NCI-H446 treated with DMSO at 0.1 percent for 48 hours (cell line): Measurements from ENCODE around the gene MTHFSD.

Experiments used
- DNase-seq: peaks from one replicate; lab custom pipeline; 2025; lab: John Stamatoyannopoulos, UW

MTHFSD gene

DNA sequence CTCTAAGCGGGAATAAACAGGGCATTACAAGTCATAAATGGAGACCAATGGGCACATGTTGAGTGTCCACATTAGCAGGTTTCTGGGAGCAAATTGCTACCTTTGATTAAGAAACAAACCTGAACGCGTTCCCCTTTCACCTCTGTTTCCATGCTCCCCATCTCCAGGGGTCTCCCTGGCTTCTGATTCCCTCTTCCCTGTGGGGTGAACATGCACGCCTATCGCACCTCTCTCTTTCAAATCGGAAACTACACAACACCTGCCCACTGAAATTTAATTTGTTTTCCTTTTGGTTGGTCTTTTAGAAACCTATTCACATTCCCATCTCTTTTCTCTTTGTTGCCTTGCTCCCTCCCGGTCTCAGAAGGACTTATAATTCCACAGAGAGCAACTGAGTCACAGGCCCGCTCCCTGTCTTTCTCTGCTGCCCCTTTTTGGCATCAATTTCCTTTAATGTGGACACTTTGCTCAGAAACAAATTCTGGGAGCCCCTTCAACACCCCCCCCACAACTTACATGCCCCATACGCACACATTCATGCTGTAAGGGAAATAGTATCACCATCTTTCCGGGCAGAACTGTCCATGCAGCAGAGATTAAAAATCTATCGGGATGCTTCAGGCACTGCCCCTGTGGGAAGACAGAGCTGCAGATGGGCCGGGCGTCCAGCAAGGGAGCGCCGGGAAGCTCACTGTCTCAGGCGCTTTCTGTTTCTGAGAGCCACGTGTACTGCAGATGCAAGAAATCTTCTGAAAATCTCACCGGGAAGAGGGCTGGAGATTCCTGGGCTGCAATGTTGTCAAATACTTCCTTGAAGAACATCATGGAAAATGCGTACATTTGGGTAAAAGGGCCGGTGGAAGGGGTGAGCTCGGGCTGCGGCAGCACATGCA is 51.9 kb downstream of the MTHFSD start:
- DNase-seq = no peak

DNA sequence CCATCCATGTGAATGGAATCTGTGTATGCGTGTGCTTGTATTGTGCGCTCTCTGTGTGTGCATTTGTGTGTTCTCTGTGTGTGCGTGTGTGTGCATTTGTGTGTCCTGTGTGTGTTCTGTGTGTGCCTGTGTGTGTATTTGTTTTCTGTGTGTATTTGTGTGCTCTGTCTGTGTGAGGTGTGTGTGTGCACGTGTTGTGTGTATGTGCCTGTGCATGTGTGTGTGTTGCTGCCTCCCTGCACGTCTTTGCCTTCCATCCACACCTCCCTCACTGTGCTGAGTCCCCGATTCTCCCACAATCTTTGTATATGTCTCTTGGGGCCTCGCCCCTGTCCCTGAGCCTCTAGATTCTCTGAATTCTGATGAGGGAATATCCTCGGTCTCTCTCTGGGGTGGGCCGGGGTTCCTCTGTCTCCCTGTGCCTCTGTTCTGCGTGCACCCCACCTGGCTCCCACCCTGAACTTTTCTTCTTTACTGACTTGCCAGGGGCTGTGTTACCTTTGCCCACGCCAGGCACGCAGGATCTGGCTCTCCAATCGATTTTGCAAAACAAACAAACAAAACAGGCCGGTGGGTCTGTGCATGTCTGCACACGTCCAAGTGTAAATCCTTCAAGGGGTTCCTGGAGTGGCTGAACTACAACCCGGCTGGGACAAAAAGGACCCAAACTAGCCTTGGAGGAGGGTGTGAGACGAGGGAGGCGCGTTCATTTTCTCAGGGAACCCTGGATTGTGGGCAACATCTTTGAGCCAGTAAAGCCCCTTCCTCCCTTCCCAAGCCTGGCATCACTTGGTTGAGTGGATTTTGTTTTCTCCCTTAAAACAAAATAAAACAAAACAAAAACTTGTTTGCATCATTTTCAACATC is 52.8 kb downstream of the MTHFSD start:
- no peak for DNase-seq

DNA sequence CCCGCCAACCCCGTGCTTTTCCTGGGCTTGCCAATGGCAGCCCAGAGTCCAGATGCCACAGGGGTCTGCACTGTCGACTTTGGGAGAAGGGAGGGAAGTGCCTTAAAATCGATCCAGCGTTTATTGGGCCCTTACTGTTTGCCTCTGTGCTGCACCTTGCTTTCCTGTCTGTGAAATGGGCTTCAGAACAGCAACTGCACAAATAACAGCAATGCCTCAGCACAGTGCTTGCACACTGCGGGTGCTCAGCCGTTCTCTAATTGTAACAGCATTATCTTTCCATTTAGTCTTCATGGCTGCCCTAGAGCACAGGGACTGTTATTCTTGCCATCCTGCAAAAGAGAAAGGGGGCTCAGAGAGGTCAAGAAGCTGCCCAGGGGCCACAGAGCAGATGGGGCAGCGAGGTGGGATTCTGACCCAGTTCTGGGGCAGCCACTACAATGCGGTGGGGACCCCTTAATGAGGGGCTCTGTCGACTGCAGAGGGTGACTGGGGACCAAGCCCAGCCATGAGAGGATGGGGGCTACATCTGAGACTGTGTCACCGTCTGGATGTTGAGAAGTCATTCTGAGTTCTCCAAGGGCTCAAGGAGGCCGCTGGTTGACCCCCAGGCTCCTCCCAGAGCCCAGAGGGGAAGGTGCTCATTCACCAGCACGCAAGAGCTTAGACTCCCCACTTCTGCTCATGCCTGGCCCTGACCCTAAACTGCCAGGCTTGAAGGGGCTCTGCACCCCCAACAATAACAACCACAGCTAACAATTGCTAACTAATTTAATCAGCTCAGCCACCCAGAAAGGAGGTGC is 54.1 kb downstream of the MTHFSD start:
- no peak for DNase-seq

DNA sequence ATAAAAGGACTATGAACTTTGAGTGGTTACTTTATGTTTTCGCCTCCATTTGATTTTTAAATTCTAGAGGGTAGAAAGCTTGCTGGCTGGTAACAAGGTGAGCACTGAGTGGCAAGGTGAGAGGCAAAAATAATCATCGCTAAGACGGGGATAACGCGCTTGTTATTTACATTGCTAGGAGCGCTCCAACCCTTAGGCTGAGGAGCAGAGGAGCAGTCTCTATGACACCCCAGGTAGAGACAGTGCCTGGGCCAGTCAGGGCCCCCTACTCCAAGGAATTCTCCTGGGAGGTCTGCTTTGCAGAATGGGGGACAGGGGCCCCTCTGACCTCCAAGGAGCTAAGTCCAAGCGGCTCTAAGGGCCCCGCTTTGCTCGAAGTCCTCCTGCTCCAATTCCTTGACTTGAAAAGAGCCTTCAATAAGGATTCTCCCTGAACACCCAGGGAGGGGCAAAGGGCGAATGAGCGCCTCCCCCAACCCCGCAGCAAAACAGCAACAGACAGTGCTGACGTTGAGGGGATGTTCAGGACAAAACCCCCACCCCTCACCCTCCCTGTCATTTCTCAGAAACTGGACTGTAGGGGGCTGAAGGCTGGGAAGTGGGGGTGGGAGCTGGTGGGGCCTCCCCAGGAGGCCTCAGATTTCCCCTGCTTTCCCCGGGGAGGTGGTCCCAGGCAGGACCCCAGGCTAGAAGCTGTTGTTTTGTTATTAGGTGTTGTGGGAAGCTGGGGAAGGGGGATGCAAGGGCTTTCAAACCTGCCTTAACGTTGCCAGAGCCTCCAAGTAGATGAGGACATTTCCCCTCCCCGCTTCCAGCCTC is 54.9 kb downstream of the MTHFSD start:
- no peak for DNase-seq

DNA sequence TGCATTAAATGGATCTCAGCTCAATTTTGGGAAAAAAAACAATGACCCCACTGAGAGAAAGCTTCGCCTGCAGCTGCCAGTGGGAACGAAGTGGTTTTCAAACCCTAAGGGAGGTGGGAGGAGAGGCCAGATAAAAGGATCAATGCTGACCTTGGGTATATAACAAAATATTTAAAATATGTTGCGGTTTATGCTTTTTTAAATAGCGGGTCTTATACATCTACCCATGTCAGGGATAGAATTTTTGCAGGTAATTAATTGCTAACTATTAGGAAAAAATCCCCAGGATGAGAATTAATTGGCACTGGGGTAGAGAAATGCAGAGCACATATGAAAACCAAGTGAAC is 55.6 kb downstream of the MTHFSD start:
- DNase-seq = no peak

DNA sequence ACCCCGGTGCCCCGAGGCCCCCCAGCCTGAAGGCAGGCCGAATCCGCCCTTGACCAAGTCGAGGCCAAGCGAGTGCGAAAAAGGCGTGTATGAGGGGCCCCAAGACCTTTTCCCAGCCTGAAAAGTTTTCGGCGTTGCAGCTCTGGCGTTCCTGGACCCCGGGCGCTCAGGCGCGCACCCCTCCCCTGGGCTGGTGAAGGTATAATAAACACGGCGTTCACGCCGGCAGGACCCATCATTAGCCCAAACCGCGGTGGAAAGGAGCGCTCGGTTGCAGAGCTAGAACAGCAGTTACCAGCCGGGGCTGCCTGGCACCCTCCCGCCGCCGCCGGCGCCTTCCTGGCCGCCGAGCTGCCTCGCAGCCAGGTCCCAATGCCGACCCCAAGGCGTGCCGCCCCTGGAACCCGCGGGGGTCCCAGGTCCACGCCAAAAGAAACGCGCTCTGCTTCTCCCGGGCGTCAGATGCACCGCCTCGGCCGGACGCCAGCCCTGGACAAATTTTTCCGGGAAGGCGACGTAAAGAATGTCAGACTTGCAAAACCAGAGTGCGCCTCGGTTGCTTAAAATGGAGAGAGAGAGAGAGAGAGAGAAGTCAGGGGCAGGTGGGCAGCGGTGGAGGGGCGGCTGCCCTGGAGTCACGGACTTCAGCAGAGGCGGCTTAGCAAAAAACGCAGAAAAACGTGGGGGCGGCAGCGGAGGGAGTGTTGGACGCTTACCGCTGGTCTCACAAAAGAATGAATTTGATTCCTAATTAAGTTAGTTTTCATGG is 56.2 kb downstream of the MTHFSD start:
- DNase-seq = no peak

DNA sequence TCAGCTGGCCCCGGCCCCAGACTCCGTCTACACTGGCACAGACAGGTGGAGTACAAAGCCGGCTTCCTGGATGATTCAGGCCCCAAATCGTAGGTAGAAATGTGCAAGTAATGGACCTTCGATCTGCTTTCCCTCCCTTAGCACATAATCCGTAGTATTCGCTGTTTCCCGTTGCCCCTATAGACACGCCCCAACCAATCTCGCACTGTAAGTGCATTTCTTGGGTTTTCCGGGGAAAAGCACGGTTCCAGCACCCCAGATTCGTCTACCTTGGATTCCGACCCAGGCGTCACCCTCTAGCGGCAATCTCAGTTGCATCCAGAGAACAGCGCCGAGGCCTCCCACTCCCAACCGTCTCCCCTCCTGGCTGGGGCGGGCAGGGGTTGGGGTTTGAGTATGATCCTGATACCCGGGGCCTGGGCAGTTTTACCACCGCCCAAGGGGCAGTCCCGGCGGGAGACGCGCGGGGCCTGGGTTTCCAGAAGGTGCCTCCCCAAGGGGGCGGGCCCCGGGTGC is 56.8 kb downstream of the MTHFSD start:
- no peak for DNase-seq

DNA sequence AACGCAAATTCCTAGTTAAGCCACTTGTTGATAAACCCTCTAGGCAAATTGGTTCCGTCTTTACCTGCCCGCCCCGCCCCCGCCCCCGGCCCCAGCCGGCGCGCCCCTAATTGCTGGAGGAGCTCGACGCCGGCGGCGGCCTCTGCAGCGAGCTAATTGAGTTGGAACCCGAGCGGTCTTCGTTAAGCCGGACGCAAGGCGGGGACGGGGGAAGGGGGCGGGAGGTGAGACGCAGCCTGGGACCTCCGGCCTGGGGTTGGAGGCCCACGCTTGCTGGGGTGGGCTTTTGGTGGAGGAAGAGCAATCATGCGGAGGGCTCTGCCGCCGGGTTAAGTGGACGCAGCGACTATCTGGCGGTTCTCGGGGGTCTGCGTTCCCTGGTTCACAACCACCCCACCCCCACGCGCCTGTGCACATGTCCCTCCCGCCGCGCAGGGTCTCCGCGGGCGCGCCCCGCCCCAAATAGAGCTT is 57.4 kb downstream of the MTHFSD start:
- DNase-seq = no peak

DNA sequence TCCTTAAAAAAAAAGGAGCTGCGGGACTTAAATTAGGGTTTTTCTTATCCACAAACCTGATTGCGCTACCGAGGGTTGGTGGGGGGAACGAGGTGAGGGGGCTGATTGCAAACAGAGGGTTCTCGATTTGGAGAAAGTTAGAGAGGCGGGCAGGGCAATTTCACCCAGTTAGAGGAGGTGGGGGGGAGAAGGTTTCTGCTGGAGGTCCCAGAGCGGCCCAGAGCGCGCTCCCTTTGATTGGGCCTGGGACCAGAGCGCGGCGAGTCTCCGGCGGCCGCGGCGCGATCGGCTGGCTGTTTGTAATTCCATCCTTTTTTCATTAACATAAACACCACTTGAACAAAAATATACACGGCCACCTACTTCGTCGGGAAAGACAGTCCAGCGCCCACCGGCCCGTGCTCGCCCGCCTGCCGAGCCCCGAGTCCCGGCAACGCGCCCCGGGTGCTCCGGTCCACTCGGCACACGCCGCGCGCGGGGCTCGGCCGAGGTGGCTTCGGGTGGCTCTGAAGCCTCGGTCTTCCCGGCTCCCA is 58.0 kb downstream of the MTHFSD start:
- DNase-seq = no peak

DNA sequence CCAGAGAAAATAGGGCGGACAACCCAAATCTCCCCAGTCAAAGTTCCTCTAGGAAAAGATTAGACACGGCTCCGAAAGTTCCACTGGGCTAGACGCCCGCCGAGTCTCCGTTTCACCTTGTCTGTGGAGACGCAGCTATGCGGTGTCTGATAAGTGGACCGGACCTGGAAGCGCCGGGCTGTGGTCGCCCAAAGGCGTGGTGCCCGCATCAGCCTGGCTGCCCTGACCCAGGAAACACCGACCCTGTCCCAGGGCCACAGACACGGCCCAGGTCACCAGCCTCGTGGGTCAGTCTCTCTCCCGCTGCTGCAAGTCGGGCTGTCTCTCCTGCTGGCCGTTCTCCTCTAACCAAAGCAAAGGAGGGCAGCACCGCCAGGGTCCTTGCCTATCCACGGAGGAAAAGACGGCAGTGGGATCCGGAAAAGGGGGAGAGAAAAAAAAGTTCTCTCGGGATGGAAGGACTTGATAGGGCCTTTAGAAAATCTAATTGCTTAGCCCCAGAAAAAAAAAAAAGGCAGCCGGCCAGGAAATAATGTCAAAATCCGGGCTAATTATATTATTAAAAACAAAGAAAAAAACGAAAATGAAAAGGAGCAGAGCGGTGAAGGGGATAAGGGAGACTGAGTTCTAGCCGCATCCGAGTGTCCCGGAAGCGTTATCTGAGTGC is 58.6 kb downstream of the MTHFSD start:
- no peak for DNase-seq

DNA sequence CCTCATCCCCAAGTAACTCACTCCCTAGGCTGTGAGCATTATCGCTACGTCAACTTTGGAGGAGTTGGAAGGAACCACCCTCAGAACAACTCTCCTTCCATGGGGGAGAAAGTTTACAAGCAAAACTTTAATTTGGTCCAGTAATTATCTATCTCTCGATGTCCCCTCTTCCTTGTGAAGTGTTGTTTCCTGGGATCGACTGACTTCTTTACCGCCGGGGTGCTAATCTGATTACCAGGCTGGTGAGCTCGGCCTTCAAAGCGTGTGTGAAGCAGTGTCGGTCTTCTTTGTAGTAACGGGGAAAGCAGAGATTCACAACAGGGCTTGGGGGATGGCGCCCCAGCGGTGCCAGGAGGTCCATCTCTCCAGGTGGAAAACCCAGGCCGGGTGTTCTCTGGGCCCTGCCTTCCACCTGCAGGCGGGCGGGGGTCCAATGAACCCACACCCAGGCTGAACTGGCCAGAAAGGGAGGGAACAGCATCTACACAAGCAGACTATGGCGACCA is 59.2 kb downstream of the MTHFSD start:
- DNase-seq = no peak

DNA sequence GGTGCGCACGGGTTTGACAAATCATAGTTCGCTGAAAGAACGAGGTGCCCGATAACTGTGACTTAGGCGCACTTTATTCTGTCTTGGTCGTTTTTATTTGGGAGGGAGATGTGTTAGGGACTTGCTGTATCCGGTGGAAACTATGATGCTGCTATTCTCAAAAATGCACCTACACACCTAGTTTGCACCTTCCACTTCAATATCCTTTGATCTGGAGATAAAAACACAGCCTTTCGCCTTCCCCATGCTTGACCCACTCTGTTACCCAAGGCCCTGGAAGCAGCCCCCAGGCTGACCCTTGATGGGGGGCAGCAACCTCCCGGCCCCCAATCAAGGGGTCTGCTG is 59.7 kb downstream of the MTHFSD start:
- no peak for DNase-seq

DNA sequence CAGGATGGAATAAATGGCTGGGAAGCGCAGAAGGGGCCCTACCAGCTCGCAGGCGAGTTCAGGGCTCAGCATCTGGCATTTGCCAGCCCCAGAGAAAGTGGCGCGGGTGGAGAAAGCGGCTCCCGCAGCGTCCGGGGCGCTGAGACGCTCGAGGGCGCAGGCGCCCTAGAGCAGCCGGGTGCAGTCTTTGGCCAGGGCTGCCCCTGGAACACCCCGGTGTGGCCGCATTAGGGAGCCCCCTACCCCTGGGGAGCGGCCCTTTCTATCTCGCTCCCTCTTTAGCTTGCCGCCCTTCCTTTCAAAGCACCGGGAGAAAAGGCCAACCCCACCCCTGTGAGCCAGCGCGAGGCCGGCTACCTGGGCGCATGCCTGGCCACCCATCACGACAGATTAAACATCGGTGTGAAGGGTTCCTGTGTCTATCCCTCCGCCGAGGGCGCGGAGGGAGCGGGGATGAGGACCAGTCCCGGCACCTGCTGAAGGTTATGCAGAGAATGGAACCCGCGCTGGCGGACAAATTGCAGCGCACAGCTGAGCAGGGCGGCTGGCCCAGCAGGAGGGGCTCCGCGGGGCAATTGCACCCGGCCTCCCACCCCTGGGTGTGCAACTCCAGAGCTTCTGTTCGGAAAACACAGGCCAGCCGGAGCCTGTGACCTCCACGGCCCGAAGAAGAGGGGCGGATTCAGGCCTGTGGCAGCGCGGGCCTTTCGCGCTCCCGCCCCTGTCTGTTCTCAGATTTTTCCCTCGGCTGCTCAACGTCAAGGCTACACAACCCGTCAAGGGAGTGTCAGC is 60.3 kb downstream of the MTHFSD start:
- DNase-seq = no peak

DNA sequence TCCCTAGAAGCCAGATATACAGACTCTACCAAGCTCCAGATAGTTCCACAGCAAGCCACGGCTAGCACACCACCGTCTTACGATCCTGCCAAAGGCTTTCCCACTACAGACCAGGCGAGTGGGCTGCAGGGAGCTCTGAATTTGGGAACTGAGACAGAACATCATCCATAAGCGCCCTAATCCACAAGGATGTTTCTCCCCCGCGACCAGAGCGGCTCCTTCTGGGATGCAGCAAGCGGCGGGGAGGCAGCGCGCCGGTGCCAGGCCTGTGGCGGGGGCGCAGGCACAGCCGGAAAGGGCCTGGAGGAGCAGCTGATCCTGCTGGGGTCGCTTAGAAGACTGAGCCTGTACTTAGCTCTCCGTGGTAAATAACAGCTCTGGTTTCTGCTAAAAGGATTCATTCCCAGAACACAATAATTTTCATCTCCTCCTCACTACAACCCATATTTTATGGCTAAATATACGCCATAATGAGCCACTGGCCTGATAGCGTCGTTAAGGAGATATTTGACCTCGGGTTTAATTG is 60.9 kb downstream of the MTHFSD start:
- no peak for DNase-seq

DNA sequence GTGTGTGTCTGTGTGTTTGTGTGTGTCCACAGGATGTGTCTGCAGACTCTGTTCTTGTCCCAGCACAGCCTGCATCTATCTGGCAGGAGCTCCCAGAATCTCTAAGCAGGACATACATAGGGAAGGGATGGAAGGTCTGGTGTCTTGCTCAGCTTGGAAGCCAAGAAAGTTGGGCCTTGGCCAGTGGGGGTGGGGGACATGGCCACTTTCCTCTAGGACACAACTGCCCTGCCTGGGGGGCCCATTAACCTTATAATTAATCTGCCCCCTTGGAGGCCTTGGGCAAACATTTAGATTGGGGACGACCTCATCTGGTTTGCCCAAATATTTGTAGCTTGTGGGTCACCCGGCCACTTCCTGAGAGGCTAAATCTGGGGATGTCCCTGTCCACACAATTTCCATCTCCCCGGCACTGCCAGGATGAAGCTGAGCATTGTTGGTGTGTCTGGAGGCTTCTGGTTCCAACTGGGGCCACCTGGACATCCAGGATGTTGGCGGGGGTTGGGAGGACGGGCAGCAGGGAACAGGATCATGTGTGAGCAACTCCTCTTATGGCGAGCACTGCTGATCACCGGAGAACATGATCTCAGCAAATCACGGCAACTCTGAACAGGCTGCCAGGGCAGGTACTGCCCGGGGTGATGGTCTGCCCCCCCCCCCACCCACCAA is 61.9 kb downstream of the MTHFSD start:
- DNase-seq = no peak

DNA sequence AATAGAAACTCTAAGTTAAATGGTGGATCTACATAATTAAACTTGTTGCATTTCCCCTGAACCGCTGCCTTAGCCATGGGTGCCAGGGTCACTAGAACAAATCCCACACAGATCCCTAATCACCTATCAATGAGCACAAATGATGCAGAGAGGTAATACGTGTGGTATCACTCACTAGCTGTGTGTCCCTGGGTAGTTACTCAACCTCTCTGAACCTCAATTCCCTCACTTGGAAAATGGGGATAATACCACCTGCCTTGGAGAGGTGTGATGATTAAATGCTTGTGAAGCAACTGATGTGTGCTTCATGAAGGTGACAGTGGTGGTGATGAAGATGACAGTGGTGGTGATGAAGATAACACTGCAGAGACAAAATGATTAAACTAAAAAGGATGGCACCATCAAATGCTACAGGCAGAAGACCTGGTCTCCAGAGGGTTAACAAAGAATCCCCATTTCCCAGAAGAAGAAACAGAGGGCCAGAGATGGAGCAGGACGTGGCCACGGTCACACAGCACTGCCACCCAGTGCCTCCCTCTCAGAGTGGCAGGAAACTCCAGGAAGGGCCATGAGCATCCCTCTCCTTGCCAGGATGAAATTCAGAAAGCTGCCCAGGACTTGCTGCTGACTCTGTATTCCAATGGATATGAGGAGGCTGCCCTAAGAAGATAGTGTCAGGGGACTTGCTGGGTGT is 62.6 kb downstream of the MTHFSD start:
- no peak for DNase-seq

DNA sequence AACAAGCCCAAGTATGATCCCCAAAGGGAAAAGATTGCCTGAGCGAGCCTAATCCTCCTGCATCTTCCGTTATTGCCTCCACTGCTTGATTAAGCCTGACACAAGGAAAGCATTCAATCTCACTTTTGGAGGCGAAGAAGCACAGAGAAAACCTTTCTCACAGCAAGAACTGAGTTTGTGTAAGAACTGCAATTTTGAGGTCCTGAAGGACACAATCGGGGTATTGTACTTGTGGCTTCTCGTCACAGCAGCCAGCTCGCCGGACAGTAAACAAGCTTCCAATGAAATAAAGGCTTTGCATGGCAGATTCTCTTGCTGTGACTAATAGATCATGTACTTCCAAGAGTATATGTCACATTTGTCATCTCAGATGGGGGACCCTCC is 63.4 kb downstream of the MTHFSD start:
- DNase-seq = no peak
